ENCODE results near the gene CBX6. TPM values are rescaled to one million over a fixed set of nuclear protein-coding genes. Genes with fewer than 3 reads are reported as not detected.

Gene CBX6
- total RNA-seq, 1 experiment from 2014 or later: 31.4 TPM

DNA sequence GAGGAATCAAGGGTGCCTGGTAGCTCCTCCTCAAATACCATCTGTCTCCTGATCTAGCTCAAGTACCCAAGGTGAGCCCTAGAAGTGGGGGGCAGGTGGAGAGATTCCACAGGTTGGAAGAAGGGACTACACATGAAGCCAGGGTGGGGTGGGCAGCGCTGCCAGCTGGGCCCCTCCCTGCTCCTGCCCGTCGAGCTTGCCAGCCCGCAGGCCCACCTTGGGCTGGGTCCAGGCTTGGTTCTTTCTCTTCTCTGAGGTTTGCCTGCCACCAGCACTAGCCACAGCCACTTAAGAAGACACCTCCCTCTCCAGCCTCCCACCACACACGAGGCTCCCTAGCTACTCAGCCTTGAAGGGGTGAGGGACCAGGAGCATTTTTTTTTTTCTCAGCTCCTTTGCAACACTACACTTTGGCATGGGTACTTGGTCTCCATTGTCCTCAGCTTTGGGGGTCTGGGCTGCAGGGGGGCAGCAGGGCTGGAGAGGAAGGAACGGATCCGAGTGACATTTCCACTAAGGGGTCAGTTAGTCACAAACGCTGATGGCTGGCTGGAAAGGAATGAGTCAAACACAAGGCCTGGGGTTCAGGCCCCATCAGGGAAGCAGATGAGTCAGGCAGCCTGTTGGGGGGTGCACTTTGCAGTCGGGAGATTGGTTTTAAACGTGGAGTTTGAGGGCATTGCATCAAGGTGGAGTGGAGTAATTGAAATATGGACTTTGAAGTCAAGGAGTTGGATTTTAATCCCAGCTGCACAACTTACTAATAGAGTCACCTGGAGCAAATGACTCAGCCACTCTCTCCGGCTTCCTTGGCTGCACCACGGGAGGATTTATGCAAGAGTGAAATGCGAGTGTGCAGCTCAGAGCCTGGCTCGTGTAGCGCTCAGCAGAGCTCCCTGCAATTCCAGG lies 20.8 kb downstream of the CBX6 start:
- Histone ChIP-seq H3K14ac (ENCODE audit: insufficient read depth, low read length) (no peak overlapping the region), H3K27me3 (ENCODE audit: insufficient read depth, low read length) (no peaks in the 10 kb centered on the region), H3K23ac (ENCODE audit: insufficient read length, low read depth, low read length) (no peak overlapping the region), H3K79me1 (ENCODE audit: insufficient read depth, low read depth, low read length, poor library complexity, severe bottlenecking) (no peaks in the 10 kb centered on the region), H3K27ac (ENCODE audit: insufficient read length, low read depth, low read length) (no peak overlapping the region), H2BK12ac (ENCODE audit: insufficient read length, low read depth, low read length) (no peak overlapping the region), H3K23me2 (ENCODE audit: insufficient read length, low read depth, low read length, poor library complexity, severe bottlenecking) (no peaks in the 10 kb centered on the region), H4K5ac (ENCODE audit: insufficient read length, low read depth, low read length) (no peak overlapping the region), H3T11ph (ENCODE audit: low read length) (no peak overlapping the region), H2BK15ac (ENCODE audit: low read depth, low read length) (no peak overlapping the region), H3K9ac (ENCODE audit: extremely low read depth, insufficient read length, low read length) (no peak overlapping the region), H2AFZ (ENCODE audit: low read length) (no peak overlapping the region), H3K18ac (ENCODE audit: insufficient read length, low read depth, low read length) (no peak overlapping the region), H4K8ac (replicated peaks; ENCODE audit: insufficient read length, low read depth, low read length) (no peak overlapping the region), H2BK120ac (ENCODE audit: low read depth, low read length, poor library complexity, severe bottlenecking) (no peak overlapping the region), H3K4ac (ENCODE audit: low read depth, low read length) (no peak overlapping the region), H2BK20ac (ENCODE audit: low read depth, low read length, poor library complexity, severe bottlenecking) (no peak overlapping the region), H3K79me2 (ENCODE audit: insufficient read depth, low read length) (no peaks in the 10 kb centered on the region), H3K4me2 (ENCODE audit: insufficient read depth, insufficient read length, low read length) (no peak overlapping the region), H2BK5ac (ENCODE audit: insufficient read length, low read length) (no peak overlapping the region), H3K4me1 (ENCODE audit: insufficient read depth, low read length) (no peaks in the 10 kb centered on the region), H4K91ac (ENCODE audit: insufficient read length, low read depth, low read length) (no peak overlapping the region), H2AK5ac (ENCODE audit: insufficient read length, low read length) (no peak overlapping the region), H3K56ac (ENCODE audit: insufficient read length, low read depth, low read length) (no peak overlapping the region), H3K9me3 (ENCODE audit: control insufficient read depth, low read depth, low read length) (no peaks in the 10 kb centered on the region), H4K20me1 (ENCODE audit: control insufficient read depth, insufficient read depth, insufficient read length) (peaks cover 2% of the 10 kb centered on the region)
- H3K4me1 Mint-ChIP-seq: peaks cover 10 to 30% of the 10 kb centered on the region in 2 experiments
- no peak for TF ChIP-seq CTCF (conservative IDR thresholded peaks at IDR 0.05)
- no peak for DNase-seq
- H3K9me3 Mint-ChIP-seq: no peaks in the 10 kb centered on the region; a peak in 1 of 5 replicates
- no peaks in the 10 kb centered on the region for H3K36me3 Mint-ChIP-seq (ENCODE audit: insufficient read depth in 1 of 3, low read depth in 3 of 3)
- no peak overlapping the region for H3K27ac Mint-ChIP-seq
- H3K4me3 Mint-ChIP-seq: no peak overlapping the region
- WGBS (ENCODE audit: extremely low coverage, insufficient read length, low lambda C conversion rate): no CpG with 5 or more reads among the region's 15 CpGs
- H3K27me3 Mint-ChIP-seq (ENCODE audit: low read depth): peaks cover 73% of the 10 kb centered on the region
